Measurements from ENCODE around the gene RUFY3.

GRCh38 chr4:70765368-70765767, 43.6 kb downstream of the RUFY3 start:
- TF ChIP-seq CTCF (IDR thresholded peaks at IDR 0.05) (no peak), EZH2phosphoT487 (IDR thresholded peaks at IDR 0.05) (no peak), EZH2 (IDR thresholded peaks at IDR 0.05) (no peak)
